ENCODE measurements around the gene DDR2.
"Not testable (repeated sequence)": the region's sequence is repeated elsewhere in the genome, so short reads cannot be mapped to it uniquely, and the experiment has no call there.

GRCh38 chr1:162807503-162807902 is 175.2 kb downstream of the DDR2 start:
- TF ChIP-seq CTCF (IDR thresholded peaks at IDR 0.05); POLR2AphosphoS5 (IDR thresholded peaks at IDR 0.05; ENCODE audit: low read depth, low read length); ZBTB33 (IDR thresholded peaks at IDR 0.05; ENCODE audit: borderline replicate concordance, low read depth); TAF1 (IDR thresholded peaks at IDR 0.05; ENCODE audit: borderline replicate concordance, low read depth, low read length); MAX (IDR thresholded peaks at IDR 0.05; ENCODE audit: low read depth); EP300 (IDR thresholded peaks at IDR 0.05; ENCODE audit: borderline replicate concordance in 1 of 2, low read depth in 1 of 2, low read length in 1 of 2); MEF2A (IDR thresholded peaks at IDR 0.05; ENCODE audit: borderline replicate concordance, low read depth); RFX5 (IDR thresholded peaks at IDR 0.05; ENCODE audit: low read length); USF2 (IDR thresholded peaks at IDR 0.05; ENCODE audit: borderline replicate concordance, low read depth, low read length); GATA2 (CRISPR knock-in tag; IDR thresholded peaks at IDR 0.05): not testable (repeated sequence)
